Panc1 (cell line): Measurements from ENCODE around the gene RCCD1. TPM values are rescaled to one million over a fixed set of nuclear protein-coding genes. Genes with fewer than 3 reads are reported as not detected.

Source experiments
- ATAC-seq: fragments of 200-7000 bp; cut with Tn5 transposase; 2 replicates; pipeline ENCODE4 v1.9.1; 2020; ENCODE audit warnings: mild to moderate bottlenecking, moderate library complexity
- BruUV-seq: library from RNA; stranded (reverse); fragments of 400-500 nt; replicated peaks from 2 replicates; lab custom pipeline; 2021; lab: Mats Ljungman, UMichigan
- CTCF ChIA-PET: fragments of 300-600 bp; sonication (Branson Sonifier 250); formaldehyde crosslinking; loops from one replicate; lab custom pipeline; 2022; ENCODE audit warnings: antibody characterized with exemption; lab: Charles Lee
- POLR2A ChIA-PET: fragments of 300-600 bp; sonication (Branson Sonifier 250); formaldehyde crosslinking; loops from one replicate; lab custom pipeline; 2022; ENCODE audit warnings: antibody characterized with exemption; lab: Charles Lee
- DNase-seq: peaks from one replicate; pipeline ENCODE4 v3.0.0-alpha.2; 2010; ENCODE audit warnings: low read depth, low spot score
- H3K27ac ChIP-seq: 2 replicates; pipeline ENCODE4 v1.5.1; 2011; ENCODE audit warnings: mild to moderate bottlenecking, low read length, inconsistent platforms
- H3K27me3 ChIP-seq: fragments of 200-500 bp; sonication (Bioruptor generic); 2 replicates; pipeline ENCODE4 v1.6.0; 2014; ENCODE audit warnings: low read length, inconsistent platforms; ENCODE audit not compliant: control insufficient read depth, insufficient read depth
- H3K36me3 ChIP-seq: fragments of 200-500 bp; sonication (Bioruptor generic); 2 replicates; pipeline ENCODE4 v1.5.1; 2014; ENCODE audit warnings: inconsistent platforms, mild to moderate bottlenecking, low read length, moderate library complexity; ENCODE audit not compliant: control insufficient read depth, insufficient read depth
- H3K4me1 ChIP-seq: 2 replicates; pipeline ENCODE4 v1.5.1; 2011; ENCODE audit warnings: inconsistent platforms, mild to moderate bottlenecking, low read length, moderate library complexity; ENCODE audit not compliant: control insufficient read depth, insufficient read depth
- H3K4me3 ChIP-seq, 2 experiments: 2 replicates each; pipeline ENCODE4 v1.5.1; 2011 to 2012; ENCODE audit warnings: low read depth in 2 of 2, low read length in 2 of 2, mild to moderate bottlenecking in 2 of 2, inconsistent platforms in 1 of 2, moderate library complexity in 1 of 2
- H3K9me3 ChIP-seq: fragments of 200-500 bp; sonication (Bioruptor generic); 2 replicates; pipeline ENCODE4 v1.5.1; 2014; ENCODE audit warnings: low read depth, mild to moderate bottlenecking, inconsistent platforms, low read length, moderate library complexity; ENCODE audit not compliant: control insufficient read depth, insufficient read depth
- CTCF ChIP-seq: fragments of 450-650 bp; IDR thresholded peaks from 2 replicates; pipeline ENCODE4 v1.5.1; 2017; ENCODE audit warnings: mild to moderate bottlenecking
- POLR2AphosphoS5 ChIP-seq: IDR thresholded peaks from 2 replicates; pipeline ENCODE4 v1.6.1; 2012; ENCODE audit warnings: mild to moderate bottlenecking, low read depth, low read length, moderate library complexity
- REST ChIP-seq, 2 experiments: IDR thresholded peaks; 2 replicates each; pipeline ENCODE4 v1.6.1; 2011 to 2012; ENCODE audit warnings: low read depth in 2 of 2, control low read depth in 1 of 2, low read length in 1 of 2, mild to moderate bottlenecking in 1 of 2, moderate library complexity in 1 of 2; ENCODE audit not compliant: insufficient read depth in 1 of 2
- SIN3A ChIP-seq: IDR thresholded peaks from 2 replicates; pipeline ENCODE4 v1.6.1; 2012; ENCODE audit warnings: low read depth, mild to moderate bottlenecking, low read length, moderate library complexity, borderline replicate concordance; ENCODE audit not compliant: insufficient read depth
- TCF7L2 ChIP-seq: IDR thresholded peaks from 2 replicates; pipeline ENCODE4 v1.6.1; 2011; ENCODE audit warnings: mild to moderate bottlenecking, low read depth, low read length, inconsistent platforms
- in situ Hi-C: cut with HindIII; loops from 2 replicates; pipeline ENCODE4 v1.10.0; 2016; ENCODE audit warnings: low sequenced_read_pairs, low pct_unique_long_range_greater_than_20kb
- intact Hi-C: fragments of 100-400 bp; cut with micrococcal nuclease; formaldehyde crosslinking; loops from one replicate; pipeline ENCODE4 v1.10.0; 2022; ENCODE audit not compliant: unreplicated experiment
- total RNA-seq: library from RNA; stranded (reverse); gene quantifications from one replicate; pipeline ENCODE4 v1.2.1, GENCODE V29; 2021; ENCODE audit not compliant: unreplicated experiment

RCCD1 gene
- total RNA-seq, 1 experiment from 2014 or later: 23.6 TPM

DNA sequence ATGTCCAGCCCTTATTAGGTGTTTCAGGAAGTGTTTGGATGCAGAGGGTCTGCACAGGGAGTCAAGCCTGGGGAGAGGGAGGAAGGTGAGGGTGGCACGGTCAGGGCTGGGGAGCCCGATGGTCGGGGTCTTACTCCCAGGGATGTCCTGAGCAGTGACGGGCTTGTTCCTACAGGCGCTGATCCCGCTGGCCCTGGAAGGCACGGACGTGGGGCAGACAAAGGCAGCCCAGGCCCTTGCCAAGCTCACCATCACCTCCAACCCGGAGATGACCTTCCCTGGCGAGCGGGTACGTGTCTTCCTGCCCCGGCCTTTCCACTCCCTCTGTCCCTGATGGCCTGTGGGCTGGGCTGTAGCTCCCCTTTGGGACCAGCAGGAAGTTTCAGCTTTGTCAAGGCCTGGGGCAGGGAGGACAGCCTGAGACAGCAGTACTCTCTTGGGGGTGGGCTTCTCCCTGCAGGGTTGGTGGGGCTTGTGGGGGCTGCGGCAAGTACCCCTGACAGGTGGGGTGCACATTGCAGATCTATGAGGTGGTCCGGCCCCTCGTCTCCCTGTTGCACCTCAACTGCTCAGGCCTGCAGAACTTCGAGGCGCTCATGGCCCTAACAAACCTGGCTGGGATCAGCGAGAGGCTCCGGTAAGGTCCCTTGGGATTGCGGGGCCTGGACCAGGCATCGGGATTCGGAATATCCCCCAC, 4.6 kb upstream of the RCCD1 start:
- no peak for ATAC-seq
- no peak overlapping the region for H3K4me3 ChIP-seq
- peak overlapping the region; percentile 27; the same call in 1 of the 2 replicates for H3K27ac ChIP-seq
- TF ChIP-seq TCF7L2: no peak
- no peak for TF ChIP-seq POLR2AphosphoS5
- no peak for TF ChIP-seq REST (IDR thresholded peaks at IDR 0.05; ENCODE audit: insufficient read depth in 1 of 2, low read depth in 2 of 2, low read length in 1 of 2)
- TF ChIP-seq CTCF: no peak
- TF ChIP-seq SIN3A: no peak
- H3K9me3 ChIP-seq: no peaks in the 10 kb centered on the region
- H3K4me1 ChIP-seq: peaks cover 8% of the 10 kb centered on the region
- intact Hi-C loops: no loop called here
- POLR2A ChIA-PET: no interaction called here
- DNase-seq: no peak
- CTCF ChIA-PET: no interaction called here
- BruUV-seq: no TSS peak
- peaks cover 4% of the 10 kb centered on the region; the same call in 1 of the 2 replicates for H3K36me3 ChIP-seq
- H3K27me3 ChIP-seq: no peaks in the 10 kb centered on the region
- in situ Hi-C loops: no loop called here

- Histone ChIP-seq H3K36me3 (peaks cover 4% of the 10 kb centered on the region; the same call in 1 of the 2 replicates), H3K9me3 (no peaks in the 10 kb centered on the region), H3K27me3 (no peaks in the 10 kb centered on the region), H3K27ac (no peak overlapping the region), H3K4me1 (peaks cover 12% of the 10 kb centered on the region), H3K4me3 (no peak overlapping the region)
- ATAC-seq: no peak
- no TSS peak for BruUV-seq
- DNase-seq: no peak
- ChIA-PET POLR2A (no interaction called here), CTCF (no interaction called here)
- in situ Hi-C loops (no loop called here), intact Hi-C loops (no loop called here)
- TF ChIP-seq SIN3A: no peak
- TF ChIP-seq POLR2AphosphoS5: no peak
- TF ChIP-seq CTCF: no peak
- no peak for TF ChIP-seq TCF7L2
- no peak for TF ChIP-seq REST (IDR thresholded peaks at IDR 0.05; ENCODE audit: insufficient read depth in 1 of 2, low read depth in 2 of 2, low read length in 1 of 2)
Measured at GRCh38 chr15:90950676-90951075, 4.0 kb upstream of the RCCD1 start.
